HG03354 (cell line): ENCODE measurements around the gene FOXN1.
"Not testable (repeated sequence)": the region's sequence is repeated elsewhere in the genome, so short reads cannot be mapped to it uniquely, and the experiment has no call there.

Experiments
- ATAC-seq: cut with Tn5 transposase; IDR thresholded peaks from one replicate; pipeline ENCODE4 v1.9.1; 2021; ENCODE audit warnings: mild to moderate bottlenecking; ENCODE audit not compliant: unreplicated experiment, poor library complexity, severe bottlenecking

Gene FOXN1

GRCh38 chr17:28567604-28568003 is 61.5 kb downstream of the FOXN1 start:
- ATAC-seq: no peak

DNA sequence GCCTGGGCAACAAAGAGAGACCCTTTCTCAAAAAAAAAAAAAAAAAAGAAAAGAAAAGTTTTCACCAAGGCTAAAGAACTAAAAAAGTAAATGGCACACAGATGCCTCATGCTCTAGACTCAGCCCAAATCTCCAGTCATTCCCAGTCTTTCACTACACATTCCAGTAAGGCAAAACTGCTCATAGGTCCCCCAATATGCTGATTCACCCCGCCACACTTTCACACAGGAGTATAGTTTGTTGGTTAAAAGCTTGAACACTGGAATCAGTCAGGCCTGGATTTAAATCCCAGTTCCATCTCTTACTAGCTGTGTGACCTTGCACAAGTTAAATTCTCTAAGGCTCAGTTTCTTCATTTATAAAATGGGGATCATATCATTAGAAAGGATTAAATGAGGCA is 63.3 kb downstream of the FOXN1 start:
- no peak for ATAC-seq

DNA sequence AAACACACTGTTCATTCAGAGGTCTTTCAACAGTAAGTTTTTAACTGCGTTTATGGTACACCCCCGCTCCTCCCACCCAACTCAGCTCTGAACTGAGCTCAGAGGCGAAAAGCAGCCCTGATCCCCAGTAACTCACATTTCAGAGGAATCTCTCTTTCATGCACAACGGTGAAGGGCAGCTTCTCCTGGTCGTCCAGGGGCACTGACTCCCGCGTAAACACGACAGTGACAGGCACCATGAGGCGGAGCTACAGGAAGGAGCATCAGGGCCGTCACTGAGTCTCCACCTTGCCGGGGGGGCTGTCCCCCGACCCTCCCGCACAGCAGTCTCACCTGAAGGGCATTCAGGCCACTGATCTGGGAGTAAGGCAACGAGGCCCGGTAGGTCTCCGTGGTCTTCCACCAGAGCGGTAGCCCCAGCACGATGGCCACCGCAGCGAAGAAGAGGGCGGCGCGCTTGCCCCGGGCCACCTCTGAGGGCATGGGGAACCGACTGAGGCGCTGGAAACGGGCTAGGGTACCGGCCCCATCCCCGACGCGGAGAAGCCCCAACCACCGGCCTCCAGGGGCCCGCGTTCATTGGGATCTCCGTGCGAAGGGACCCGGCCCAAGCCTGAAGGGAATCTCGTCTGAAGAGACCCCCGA is 64.7 kb downstream of the FOXN1 start:
- peak; percentile 27 for ATAC-seq

DNA sequence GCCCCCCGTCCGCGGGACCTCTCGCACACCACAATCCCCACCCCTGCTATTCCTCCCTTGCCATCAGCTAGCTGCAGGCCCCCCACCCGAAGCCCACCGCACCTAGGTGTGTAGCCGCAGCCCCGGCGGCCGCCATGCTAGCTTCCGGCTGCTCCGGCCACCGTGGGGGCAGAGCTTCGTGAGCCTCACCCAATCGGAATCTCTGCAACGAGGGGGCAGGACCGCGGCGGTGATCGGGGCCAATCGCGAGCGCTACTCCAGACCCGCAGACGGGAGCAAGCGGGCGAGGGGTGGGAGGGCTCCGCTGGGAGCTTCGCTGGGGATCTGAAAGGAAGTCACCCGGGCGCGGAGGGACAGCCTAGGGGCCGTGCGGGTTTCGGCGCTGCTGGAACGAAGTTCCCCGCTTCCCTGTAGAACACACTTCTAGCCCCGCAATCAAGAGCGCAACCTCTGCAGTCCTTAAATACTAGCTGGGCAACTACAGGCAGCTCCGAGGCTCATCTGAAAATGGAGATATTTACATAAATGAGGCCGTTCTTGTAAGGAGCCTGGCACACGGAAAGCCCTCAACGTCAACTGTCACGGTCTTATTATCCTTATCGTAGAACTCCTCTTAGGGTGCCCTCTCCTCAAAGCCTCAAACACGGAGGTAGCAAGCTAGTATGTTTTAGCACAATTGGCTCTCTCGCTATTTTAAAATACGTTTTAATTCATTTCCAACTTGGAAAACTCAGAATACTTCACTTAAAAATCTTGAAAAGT is 65.4 kb downstream of the FOXN1 start, which contains the start of gene PIGS:
Gene PIGS (minus strand): TSS at position 164 of the 762 bp plus-strand sequence. CDS start 28 bp downstream, at position 136.
- ATAC-seq: peak; percentile 93

DNA sequence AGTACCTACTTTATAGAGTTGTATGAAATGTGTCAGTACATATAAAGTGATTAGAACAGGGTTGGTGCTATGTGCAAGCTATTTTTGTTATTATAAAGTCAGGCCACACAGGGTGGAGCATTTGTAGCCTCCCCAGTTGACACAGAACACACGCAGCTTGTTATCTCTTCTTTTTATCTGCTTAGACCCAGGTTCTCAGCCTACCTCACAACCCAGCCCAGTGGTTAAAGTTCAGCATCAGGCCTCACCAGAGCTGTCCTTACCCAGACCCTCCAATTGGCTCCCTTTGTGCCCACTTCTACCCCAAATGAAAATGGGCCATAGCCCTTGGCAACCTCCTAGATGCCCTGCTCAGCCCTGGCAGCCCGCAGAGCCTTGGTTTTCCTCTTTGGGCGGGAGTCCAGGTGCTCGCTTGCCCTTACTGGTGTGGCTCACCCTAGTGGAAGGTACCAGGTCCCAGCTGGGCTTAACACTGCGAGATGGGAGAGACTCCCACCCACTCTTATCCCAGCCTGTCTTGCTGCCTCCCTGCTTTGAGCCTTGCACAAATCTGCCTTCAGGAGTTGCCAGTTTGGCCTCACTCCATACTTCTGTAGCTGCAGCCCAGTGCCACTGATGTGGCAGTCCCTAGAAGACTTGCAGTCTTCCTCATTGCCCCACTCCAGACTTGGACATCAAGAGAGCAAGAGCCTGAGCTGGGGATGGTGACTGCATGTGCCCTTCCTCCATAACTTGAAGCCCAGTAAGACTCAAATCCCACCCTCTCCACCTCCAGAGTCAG is 66.3 kb downstream of the FOXN1 start:
- ATAC-seq: no peak

DNA sequence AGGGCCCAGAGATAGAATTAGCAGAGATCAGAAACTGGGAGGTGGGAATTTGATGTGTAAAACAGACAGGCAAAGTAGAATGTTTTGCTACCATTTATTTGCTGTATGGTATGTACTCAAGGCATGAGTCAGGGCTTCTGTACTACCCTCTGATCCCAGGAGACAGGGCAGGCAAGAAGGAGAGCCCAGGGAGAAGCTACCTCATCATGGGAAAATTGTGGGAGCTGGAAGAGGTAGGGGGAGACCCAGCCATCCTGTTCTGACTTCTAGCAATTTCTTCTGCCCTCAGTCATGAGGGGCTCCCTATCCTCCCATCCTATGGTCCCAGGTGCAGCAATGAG is 66.9 kb downstream of the FOXN1 start:
- ATAC-seq: no peak

- ATAC-seq: no peak
These were observed 67.4 kb downstream of the FOXN1 start for GRCh38 chr17:28573521-28573920.

- no peak for ATAC-seq
These were observed 67.9 kb downstream of the FOXN1 start for GRCh38 chr17:28573966-28574480.

- no peak for ATAC-seq
These were observed 68.4 kb downstream of the FOXN1 start for GRCh38 chr17:28574526-28574925.

DNA sequence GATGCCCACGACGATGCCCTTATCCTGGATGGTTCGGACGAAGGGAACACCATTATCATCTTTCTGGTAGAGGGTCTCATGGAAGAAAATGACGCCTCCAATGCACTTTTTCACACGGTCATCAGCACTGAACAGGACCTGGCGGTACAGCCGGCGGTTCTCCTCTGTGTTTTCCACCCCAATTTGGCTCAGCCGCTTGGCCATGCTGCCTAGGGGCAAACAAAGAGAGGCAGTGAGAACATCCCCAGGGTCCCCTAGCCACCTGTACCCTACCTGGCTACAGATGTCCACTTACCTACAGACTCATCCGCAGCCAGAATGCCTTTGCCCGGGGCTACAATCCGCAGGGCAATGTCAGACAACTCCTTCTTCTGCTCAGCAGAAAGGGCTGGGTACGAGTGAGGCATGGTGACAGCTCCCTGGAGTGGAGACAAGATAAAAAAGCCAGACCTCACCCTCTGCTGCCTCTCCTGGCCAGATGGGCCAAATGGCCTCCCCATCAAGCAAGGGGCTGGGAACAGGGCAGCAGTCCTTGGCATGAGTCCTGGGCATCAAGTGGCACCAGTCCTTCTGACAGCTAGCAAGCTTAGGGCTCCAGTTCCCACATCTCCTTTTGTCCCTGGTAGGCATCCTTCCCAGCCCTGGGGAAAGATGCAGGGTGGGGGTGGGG is 69.1 kb downstream of the FOXN1 start:
- no peak for ATAC-seq

- ATAC-seq: not testable (repeated sequence)
These were observed 69.9 kb downstream of the FOXN1 start for GRCh38 chr17:28576016-28576415.

DNA sequence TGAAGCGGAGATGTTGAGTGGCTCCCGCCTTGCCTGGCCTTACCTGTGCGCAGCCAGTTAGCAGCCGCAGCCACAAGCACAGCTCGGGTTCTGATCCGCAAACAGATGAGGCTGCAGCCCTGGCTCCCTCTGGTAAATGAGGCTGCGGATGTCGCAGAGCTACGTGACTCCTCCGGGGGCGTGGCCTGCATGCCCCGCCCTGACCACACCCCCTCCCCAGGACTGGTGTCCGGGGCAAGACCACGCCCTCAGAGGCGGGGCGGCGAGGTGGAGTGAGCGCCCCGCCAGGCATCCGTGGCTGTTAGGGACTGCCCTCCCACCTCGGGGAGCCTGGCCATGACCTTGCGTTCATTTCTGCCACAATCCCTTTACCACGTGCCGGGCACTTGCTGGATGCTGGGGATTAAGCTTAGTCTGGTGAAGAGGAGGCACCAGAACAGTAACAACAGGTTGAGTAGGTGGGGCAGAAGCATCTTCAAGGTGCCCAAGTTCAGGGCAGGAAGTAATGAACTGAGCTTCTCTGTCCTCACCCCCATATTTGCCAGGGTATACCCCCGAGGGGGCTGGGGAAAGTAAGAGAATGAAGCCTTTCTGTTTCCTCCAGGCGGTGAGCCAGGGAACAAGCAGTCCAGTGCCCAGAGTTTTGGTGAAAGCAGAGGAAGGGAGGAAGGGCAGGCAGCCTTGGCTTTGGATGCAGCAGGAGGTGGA is 70.8 kb downstream of the FOXN1 start, which contains the start of gene ALDOC:
Gene ALDOC (minus strand): TSS at position 138 of the 708 bp plus-strand sequence. CDS start 1,363 bp downstream, outside the sequence.
- peak; percentile 86 for ATAC-seq

GRCh38 chr17:28577466-28577824 is 71.3 kb downstream of the FOXN1 start:
- no peak for ATAC-seq

DNA sequence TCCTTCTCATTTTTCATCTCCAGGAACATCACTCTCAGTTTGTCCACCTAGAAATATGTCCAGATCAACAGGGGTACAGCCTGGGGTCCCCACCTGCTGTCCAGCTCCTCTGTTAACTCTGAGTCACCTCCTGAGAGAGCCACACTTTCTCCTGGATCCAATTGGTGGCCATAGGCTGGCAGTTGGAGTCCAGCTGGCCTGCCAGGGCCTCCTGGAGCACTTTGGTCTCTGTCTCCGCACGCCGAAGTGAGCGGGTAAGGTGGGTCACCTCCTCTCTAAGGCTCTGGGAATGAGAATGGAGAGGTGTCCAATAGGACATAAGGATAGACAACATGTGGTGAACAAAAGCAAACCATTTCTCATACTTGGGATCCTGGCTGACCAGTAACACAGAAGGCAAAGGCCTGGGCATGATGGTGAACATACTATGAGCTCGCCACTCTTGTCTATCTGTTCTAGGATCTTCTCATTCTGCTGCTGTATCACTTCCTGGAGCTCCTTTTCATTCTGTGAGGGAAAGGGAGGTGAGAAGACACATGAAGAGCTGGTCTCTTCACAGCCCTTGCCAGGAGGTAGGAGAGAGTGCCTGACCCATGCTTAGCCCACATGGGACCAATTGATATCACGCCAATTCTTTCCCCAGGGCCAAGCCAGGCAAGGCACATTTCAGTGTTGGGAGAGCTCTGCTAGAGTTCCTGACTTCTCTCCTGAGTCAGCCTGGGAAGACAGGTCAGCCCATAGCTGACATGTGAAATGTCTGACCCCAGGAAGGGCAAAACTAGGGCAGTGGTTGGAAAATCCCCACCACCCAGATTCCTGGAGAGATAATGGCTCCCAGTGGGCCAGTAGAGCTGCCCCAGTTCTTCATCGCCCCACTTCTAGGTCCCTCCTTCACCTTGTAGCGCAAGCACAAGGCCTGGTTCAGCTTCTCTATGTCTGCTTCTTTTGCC is 72.4 kb downstream of the FOXN1 start:
- no peak for ATAC-seq

GRCh38 chr17:28579526-28579925 is 73.4 kb downstream of the FOXN1 start:
- no peak for ATAC-seq

DNA sequence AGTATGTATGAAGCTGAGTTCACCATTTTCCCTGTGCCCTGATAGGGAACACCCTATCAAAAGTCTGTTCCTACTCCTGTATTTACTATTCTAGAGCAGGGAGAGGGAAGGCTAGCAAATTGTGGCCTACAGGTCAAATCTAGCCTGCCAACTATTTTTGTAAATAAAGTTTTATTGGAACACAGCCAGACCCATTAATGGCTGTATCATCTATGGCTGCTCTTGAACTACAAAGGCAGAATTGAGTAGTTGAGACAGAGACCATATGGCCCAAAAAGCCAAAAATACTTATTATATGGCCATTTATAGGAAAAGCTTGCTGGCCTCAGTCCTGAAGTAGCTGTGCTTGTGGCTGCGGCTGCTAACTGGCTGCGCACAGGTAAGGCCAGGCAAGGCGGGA is 74.8 kb downstream of the FOXN1 start:
- ATAC-seq: no peak

GRCh38 chr17:28582513-28582912 is 76.4 kb downstream of the FOXN1 start:
- ATAC-seq: no peak

DNA sequence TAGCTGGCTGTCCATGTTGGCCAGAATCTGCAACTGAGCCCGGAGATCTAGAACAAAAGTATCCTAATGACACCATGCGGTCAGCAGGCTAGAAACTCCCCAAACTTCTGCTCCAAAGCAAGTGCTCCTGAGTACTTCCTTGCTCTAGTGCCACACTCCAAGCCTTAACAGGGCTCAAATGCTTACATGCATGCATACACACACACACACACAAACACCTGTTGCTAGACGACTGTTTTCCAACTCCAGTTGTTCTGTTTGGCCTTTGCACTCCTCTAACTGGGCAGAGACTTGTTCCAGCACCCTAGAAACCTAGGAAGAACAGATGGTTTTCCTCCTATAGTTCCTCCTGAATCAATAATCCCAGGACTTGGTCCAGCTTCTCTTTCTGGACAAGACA is 78.3 kb downstream of the FOXN1 start:
- ATAC-seq: no peak
